GM19238 (cell line): ENCODE measurements around the gene SMIM33.
"Not testable (repeated sequence)": the region's sequence is repeated elsewhere in the genome, so short reads cannot be mapped to it uniquely, and the experiment has no call there.

ENCODE experiments used
- DNase-seq: peaks from one replicate; pipeline ENCODE4 v3.0.0; 2011; ENCODE audit warnings: low spot score; ENCODE audit not compliant: insufficient read length

The SMIM33 gene

GRCh38 chr5:139482050-139482889 lies 11.5 kb downstream of the SMIM33 start, which contains the start of gene STING1:
STING1 (minus strand) TSS chr5:139482758; CDS start chr5:139481704, 1,054 bp downstream.
- peak; percentile 40 for DNase-seq

DNA sequence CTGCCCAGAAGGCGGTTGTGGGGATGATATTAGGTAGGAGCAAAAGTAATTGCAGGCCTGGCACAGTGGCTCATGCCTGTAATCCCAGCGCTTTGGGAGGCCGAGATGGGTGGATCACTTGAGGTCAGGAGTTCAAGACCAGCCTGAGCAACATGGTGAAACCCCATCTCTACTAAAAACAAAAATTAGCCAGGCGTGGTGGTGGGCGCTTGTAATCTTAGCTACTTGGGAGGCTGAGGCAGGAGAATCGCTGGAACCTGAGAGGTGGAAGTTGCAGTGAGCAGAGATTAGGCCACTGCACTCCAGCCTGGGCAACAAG lies 12.0 kb downstream of the SMIM33 start:
- DNase-seq: not testable (repeated sequence)

- no peak for DNase-seq
These were observed 15.4 kb downstream of the SMIM33 start for GRCh38 chr5:139486201-139486600.

- DNase-seq: no peak
These were observed 17.5 kb downstream of the SMIM33 start for GRCh38 chr5:139488260-139488659.

GRCh38 chr5:139492700-139493192 lies 21.9 kb downstream of the SMIM33 start:
- DNase-seq: no peak

DNA sequence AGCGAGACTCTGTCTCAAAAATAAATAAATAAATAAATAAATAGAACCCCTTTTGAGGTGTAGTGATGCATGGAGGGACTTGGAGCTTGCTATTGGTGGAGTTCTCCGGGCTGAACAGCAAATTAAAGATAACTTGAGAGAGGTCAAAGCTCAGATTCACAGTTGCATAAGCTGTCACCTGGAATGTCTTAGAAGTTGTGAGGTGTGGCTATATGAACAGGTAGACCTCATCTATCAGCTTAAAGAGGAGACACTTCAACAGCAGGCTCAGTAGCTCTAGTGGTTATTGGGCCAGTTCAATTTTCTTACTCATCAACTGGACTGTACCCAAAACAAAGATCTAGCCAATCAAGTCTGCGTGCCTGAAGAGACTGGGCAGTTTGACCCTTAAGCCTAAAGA lies 23.5 kb downstream of the SMIM33 start:
- no peak for DNase-seq

- DNase-seq: no peak
These were observed 24.0 kb downstream of the SMIM33 start for GRCh38 chr5:139494832-139495231.

DNA sequence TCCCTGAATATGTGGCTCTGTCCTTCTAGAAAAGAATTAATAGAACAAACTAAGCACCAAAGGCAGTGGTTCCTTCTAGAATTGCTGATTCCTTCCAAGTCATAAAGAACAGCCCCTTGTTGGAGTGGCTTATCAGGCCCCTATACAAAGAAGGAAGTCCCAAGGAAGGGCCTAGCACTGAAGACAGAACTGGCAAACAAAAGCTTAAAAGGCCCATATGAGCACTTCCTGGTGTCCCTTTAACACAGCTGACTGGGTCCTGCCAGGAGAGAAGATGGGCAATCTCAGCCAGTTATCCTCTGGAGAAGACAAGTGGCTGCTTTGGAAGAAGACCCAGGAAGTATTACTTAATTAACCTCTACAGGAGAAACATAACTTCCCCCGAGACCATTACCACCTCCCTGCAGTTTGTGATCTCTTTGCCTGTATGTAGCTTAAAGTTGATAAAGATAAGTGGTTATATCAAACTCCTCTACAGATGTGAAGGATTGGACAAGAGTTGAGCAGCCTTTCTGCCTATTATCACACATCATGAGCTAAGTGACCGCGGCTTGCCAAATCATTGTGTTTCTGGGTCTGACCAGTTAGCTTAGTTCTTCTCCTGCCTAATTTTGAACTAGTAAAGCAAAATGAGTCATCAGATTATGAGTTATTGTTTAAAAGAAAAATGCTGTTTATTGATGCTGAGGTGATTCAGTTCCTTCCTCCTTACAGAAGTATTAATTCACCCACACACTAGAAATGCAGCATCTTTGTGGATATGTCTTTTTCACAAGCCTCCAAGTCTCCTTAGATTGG lies 25.0 kb downstream of the SMIM33 start:
- no peak for DNase-seq

- no peak for DNase-seq
These were observed 30.6 kb downstream of the SMIM33 start for GRCh38 chr5:139501381-139501780.

- DNase-seq: not testable (repeated sequence)
These were observed 32.4 kb downstream of the SMIM33 start for GRCh38 chr5:139503036-139503817.

- not testable (repeated sequence) for DNase-seq
These were observed 33.1 kb downstream of the SMIM33 start for GRCh38 chr5:139503879-139504278.

DNA sequence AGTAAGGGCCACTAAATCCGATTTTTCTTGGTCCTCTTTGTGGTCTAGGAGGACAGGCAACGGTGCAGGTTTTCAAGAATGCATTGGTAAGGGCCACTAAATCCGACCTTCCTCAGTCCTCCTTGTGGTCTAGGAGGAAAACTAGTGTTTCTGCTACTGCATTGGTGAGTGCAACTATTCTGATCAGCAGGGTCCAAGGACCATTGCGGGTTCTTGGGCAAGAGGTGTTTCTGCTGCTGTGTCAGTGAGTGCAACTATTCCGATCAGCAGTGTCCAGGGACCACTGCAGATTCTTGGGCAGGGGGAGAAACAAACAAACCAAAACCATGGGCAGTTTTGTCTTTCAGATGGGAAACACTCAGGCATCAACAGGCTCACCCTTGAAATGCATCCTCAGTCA lies 33.9 kb downstream of the SMIM33 start:
- DNase-seq: not testable (repeated sequence)

DNA sequence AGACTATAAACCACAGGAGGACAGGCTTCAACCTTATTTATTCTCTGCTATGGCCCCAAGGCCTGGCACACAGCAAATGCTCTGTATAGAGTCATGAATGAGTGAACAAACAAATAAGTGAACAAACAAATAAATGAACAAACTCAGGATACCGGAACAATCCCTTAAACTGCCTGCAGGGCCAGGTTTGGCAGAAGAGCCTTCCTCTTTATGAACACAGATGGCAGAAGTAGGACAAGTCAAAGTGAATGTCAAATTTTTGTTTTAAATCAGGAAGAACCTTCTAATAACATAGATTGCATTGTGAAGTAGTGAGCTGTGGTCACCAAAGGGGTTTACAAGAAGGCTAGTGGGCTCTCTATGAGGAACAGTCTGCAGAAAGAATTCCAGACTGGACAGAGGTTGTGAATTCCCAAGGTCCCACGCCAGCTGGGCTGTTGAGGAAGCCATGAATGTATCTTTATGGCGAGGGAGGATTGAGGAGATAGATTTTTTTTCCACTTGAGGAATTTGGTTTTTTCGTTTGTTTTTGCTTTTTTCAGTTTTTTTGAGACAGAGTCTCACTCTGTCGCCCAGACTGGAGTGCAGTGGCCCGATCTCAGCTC lies 42.1 kb downstream of the SMIM33 start:
- no peak for DNase-seq

DNA sequence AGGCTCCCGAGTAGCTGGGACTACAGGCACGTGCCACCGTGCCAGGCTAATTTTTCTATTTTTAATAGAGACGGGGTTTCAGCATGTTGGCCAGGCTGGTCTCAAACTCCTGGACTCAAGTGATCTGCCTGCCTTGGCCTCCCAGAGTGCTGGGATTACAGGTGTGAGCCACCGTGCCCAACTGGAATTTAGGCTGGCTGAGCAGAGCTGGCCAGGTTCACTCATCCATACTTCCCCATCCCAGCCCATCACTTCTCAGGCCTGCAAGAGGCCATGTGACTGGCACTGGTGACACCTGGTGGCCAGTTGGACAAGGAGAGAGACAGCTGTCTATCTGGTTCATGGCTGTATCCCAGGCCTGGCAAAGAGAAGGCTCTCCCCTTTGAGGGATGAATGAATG lies 42.6 kb downstream of the SMIM33 start:
- not testable (repeated sequence) for DNase-seq

GRCh38 chr5:139513852-139514485 lies 43.2 kb downstream of the SMIM33 start:
- DNase-seq: no peak

GRCh38 chr5:139514486-139514856 lies 43.7 kb downstream of the SMIM33 start:
- DNase-seq: no peak

DNA sequence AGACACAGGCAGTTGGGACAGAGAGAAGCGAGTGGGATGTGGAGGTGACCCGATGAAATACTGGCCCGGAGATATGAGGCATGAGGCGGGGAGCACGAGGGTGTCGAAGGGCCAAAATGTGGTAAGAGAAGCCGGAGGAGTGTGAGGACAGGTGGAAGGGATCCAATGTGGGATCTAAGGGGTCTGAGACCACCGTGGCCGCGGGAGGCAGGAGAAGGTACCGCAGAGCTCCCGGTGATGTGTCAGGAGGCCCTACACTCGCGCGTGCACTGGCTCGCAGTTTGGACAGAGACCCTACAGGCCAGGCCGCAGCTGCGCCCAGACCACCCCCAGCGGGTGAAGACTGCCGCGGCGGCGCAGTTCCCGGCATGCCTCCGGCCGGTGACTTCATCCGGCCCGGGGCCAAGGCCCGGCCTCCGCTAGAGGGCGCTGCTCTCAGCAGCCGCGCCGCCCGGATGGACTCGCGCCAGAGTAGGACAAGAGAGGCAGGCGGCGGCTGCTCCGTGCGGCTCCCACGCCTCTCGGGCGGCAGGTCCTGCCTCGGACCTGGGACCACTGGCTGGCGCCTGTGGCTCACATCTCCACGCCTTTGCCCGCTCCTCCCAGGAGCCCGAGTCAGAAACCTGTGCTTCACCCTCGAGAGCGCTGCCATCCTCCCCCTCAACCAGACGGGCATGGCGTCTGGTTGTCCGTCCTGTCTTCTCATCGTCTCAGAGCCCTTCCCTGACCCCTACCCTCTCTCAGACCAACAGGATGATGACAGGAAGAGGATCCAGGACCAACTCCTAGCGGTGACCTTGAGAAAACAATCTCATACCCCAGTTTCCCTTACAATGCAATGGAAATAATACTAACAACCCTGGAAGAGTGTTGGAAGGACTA lies 47.1 kb downstream of the SMIM33 start:
- DNase-seq: peak; percentile 89
